NCI-H1694 treated with DMSO at 0.1 percent for 48 hours (cell line): ENCODE data around the gene RRP7A.
"Not testable (repeated sequence)": the region's sequence is repeated elsewhere in the genome, so short reads cannot be mapped to it uniquely, and the experiment has no call there.

ENCODE experiments used
- DNase-seq: peaks from one replicate; lab custom pipeline; 2025; lab: John Stamatoyannopoulos, UW

The RRP7A gene, protein sequence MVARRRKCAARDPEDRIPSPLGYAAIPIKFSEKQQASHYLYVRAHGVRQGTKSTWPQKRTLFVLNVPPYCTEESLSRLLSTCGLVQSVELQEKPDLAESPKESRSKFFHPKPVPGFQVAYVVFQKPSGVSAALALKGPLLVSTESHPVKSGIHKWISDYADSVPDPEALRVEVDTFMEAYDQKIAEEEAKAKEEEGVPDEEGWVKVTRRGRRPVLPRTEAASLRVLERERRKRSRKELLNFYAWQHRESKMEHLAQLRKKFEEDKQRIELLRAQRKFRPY

DNA sequence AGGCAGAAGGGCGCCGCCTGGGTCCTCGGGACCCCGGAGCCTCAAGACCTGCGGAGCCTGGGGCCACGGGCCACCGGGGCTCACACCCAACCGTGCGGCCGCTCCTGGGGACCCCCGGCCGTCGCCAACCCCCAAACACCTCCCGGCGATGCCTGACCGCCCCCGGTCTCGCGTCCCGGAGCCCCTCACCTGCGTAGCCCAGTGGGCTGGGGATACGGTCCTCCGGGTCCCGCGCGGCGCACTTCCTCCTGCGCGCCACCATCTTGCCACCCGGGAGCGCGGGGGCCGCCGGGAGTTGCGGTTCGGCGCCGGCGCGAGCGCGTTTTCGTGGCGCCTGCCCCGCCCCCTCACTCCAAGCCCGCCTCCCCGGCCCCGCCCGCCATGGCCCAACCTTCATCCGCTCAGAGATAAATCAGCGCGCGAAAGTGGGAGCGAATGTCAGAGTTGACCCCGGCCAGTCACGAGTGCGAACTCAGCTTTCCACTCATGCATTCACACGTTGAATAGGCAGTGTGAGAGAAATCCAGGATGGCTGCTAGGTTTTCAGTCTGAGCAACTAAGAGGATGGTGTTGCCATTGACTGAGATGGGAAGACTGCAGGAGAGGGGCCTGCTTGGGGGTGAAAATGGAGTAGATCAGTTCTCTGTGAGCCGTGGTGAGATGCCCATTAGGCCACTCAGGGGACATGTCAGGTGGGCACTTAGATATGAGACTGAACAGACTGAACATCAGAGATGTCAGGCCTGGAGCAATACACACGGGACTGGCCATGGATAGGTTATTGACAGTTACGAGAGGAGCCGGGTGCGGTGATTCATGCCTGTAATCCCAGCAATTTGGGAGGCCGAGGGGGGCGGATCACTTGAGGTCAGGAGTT is at the start of gene RRP7A:
TSS of gene RRP7A (minus strand) at position 272 of the 877 bp plus-strand sequence. CDS start at position 262, 10 bp downstream.
- peak; percentile 52 for DNase-seq

DNA sequence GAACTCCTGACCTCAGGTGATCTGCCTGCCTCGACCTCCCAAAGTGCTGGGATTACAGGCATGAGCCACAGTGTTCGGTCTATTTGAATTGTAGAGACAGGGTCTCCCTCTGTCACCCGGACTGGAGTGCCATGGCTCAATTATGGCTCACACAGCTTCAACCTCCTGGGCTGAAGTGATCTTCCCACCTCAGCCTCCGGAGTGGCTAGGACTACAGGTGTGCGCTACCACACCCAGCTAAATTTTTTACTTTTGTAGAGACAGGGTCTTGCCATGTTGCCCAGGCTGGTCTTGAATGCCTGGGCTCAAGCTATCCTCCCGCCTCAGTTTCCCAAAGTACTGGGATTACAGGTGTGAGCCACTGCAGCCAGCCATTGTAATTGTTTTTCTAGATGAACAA is 48.4 kb upstream of the RRP7A start:
- DNase-seq = not testable (repeated sequence)

DNA sequence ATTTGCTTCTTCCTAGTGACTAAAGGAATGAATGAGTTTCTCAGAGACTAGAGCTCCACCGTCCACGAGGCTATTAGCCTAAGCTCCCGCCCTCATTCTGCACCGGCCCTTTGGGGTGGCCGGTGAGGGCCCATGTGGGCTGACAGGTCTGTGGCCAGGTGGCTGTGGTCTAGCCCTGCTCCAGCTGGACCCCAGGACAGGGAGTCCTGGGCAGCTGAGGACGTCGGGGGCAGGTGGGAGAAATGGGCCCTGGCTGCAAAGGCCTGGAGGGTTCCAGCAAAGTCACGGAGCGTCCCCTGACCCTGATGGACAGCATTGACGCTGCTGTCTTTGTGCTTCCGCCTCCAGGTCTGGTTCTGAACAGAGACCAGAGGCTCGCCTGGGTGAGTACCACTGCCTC is 46.4 kb upstream of the RRP7A start:
- no peak for DNase-seq

DNA sequence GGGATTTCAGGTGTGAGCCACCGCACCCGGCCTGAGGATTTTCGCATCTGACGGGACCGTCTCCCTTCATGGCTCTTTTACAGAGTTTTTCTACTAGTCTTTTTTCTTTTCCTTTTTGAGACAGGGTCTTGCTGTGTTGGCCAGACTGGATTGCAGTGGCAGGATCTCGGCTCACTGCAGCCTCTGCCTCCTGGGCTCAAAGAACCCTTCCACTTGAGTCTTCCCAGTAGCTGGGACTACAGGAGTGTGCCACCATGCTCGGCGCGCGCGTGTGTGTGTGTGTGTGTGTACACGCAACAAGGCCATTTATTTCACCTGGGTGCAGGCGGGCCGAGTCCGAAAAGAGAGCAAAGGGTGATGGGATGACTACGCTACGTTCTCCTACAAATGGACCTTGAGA is 45.1 kb upstream of the RRP7A start:
- no peak for DNase-seq

DNA sequence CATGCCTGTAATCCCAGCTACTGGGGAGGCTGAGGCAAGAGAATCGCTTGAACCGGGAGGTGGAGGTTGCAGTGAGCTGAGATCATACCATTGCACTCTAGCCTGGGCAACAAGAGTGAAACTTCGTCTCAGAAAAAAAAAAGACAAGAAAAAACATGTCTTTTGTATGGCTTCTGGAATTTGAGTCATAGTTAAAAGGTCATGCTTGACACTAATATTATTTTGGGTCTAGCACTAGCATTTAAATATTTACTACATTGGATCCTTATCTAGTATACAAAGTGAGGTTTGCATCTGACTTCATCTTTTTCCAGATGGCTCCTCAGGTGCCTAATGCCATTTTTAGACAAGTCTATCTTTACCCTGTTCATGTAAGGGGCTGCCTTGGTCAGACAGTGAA is 44.3 kb upstream of the RRP7A start:
- not testable (repeated sequence) for DNase-seq

DNA sequence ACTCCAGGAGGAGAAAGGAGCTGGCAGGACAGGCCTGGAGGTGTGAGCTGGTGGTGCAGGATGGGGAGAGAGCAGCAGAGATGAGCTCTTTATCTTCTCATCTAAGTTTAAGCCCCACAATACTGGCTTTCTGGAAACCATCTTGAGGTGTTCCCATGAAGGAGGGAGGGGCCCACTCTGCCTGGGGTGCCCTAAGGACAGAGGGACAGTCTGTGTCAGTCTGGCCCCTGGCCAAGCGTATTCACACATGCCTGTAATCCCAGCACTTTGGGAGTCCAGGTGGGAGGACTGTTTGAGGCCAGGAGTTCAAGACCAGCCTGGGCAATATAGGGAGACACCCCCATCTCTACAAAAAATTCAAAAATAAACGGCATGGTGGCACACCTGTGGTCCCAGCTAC is 43.1 kb upstream of the RRP7A start:
- no peak for DNase-seq

DNA sequence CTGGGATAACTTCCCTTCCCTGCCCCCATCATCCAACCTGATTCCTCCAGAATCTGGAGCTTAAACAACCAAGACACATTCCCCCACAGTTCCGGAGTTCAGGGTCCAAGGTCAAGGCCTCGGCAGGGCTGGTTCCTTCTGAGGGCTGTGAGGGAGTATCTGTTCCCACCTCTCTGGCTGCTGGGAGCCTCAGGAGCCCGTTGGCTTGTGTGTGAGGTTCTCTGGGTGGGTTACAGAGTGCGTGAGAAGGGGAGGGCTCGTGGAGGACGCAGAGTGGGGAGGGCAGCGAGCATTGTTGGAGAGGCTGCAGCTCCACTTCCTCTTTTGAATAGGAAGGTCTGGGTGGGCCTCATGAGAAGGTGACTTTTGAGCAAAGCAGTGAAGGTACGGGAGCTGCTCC is 42.7 kb upstream of the RRP7A start:
- no peak for DNase-seq

DNA sequence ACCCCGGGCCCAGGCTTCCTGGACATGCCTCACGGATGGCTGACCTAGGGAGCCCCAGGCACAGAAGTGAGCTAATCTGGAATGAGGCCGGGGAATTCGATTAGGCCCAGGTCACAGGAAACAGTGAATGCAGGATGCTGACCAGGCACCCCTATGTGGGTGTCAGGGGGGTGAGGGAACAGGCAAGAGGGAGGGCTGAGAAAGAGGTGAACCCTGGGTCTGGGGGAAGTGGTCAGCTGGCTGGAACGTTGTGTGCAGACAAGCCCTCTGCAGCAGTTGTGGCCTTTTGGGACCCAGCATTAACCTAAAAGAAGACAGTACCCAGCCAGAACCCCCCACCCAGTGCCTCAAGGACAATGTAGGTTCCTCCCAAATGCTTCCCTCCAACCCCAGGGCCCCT is 42.3 kb upstream of the RRP7A start:
- DNase-seq = no peak

DNA sequence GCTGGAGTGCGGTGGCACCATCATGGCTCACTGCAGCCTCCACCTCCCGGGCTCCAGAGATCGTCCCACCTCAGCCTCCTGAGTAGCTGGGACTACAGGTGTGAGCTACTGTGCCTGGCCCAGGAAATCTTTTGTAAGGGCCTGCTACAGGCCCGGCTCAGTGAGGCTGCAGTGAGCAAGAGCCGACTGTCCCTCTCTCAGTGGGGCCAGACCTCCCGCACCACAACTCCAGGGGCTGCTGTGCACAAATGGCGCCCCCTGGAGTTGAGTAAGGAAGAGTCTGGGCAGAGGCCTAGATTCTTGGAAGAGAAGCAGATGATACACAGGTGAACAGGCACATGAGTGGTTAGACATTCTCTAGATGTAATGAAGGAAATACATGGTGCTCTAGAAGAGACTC is 41.2 kb upstream of the RRP7A start:
- no peak for DNase-seq

DNA sequence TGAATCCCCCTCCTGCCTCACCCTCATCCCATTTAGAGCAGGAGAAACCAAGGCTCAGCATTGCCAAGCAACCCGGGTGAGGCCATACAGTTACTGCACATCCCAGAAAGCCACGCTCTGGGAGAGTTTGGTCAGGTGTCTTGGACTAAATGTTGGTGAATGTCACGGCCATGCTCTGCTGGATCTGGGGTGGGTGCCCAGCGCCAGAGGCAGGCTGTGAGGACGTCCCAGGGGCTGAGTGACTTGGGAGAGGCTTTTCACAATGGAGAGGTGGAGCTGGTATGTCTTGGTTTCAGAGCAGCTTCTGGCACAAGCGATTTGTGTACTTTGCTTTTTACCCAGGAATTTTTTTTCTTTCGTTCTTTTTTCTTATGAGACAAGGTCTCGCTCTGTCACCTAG is 40.8 kb upstream of the RRP7A start:
- no peak for DNase-seq

DNA sequence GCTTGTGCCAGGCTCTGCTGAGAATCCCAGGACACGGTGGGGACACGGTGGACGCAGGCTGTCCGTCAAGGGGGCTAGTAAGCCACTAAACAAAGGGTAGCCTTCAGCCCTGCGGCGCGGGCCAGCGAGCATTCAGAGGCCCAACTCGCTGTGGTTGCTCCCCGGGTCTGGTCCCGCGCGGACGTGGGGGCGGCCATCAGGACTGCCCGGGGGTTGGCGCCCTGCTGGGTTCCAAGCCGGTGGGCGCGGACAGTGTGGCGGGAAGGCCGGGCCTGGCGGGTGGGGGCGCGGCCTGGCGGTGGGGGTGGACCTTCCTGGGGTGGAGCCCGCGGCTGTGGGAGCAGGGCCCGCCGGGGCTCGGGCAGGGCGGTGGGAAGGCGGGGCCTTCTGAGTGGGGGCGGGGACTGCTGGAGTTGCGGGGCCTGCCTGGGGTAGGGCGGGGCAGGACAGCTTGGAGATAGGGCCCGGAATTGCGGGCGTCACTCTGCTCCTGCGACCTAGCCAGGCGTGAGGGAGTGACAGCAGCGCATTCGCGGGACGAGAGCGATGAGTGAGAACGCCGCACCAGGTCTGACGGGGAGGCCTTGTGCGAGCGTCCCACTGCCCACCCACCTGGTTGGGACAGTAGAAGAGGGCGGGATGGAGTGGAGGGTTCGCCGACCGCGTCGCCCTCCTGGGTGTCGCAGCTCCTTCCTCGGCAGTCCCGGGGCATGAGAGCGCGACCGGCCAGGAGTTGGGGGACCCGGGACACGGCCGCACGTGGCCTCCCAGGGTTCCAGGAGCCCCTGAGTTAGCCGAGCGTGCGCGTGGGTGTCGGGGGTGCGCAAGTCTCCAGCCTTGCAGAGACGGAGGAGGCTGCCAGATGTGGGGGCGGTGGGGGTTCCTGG is 34.1 kb upstream of the RRP7A start, which contains the start of gene SERHL2:
TSS of gene SERHL2 (plus strand) at position 482 of the 887 bp plus-strand sequence. CDS start at position 547, 65 bp downstream.
- DNase-seq = peak; percentile 38

DNA sequence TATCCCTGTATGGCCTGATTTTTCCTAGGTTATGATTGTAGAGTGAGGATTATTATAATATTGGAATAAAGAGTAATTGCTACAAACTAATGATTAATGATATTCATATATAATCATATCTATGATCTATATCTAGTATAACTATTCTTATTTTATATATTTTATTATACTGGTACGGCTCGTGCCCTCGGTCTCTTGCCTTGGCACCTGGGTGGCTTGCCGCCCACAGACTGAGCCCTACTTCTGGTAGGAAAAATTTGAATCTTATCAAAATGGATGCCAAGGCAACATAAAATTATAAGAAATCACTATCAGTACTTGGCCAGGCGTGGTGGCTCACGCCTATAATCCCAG is 32.7 kb upstream of the RRP7A start:
- DNase-seq = not testable (repeated sequence)

DNA sequence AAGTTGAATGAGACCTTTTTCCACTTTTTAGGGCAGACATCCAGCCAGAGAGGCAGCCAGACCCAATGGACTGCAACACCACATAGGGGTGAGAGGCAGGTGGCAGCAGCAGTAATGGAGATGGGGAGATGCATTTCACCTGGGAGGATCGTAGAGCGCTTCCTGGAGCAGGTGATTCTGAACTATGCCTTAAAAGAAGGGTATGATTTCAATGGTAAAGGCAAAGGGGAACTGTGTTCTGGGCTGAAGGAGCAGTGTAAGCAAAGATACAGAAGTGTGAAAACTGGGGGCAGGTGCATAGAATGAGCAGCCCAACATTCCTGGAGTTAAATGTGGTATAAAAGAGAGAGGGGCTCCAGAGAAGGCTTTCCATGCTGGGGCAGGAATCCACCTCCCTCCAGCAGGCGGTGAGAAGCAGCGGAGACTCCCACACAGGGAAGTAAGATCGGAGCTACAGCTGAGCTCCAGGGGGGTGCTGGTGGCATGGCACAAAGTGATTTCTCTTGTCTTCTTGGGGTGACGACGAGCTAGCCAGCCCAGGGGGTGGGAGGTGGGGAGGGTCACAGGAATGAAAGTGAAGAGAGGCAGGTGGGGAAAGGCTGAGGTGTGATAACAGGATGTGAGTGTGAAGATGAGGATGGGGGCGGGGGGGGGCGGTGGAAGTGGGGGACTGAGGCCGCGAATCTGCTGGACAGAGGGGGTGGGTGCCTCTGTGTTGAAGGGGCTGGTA is 29.9 kb upstream of the RRP7A start:
- no peak for DNase-seq

DNA sequence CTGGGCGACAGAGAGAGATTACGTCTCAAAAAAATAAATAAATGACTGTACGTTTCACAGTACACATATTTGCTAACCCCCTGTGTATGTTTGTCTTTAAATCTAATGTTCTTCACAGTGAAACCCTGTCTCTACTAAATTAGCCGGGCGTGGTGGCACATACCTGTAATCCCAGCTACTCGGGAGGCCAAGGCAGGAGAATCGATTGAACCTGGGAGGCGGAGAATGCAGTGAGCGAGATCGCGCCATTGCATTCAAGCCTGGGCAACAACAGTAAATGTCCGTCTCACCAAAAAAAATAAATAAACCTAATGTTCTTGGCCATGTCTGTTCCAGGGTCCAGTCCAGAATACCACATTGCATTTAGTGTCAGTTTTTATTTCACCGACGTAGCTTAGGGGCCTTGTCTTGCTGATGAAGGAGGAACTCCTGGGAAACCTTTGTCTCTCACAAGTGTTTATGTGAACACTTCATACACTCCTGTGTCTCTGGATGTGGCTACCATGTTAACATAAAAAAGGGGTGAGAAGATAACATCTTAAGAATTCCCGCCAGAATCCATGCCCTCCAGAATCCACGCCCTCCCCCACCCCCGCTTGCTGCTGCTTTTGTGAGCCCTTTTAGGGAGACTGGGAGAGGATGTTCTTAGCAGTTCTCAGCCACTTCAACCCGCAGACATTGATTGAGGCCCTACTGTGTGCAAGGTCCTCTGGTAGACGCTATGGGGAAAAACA is 29.2 kb upstream of the RRP7A start:
- no peak for DNase-seq

DNA sequence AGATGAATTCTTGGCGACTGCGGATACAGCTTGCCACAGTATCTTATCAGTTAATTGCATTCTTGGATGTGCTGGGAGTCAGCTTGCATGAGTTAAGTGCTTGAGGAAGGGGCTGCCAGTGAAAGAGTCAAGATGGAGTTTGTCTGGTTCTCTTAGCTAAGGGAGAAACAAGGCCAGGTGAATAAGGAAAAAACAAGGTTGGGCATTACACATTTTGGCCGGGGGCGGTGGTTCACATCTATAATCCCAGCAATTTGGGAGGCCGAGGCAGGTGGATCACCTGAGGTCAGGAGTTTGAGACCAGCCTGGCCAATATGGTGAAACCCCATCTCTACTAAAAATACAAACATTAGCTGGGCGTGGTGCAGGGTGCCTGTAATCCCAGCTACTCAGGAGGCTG is 28.5 kb upstream of the RRP7A start:
- not testable (repeated sequence) for DNase-seq

DNA sequence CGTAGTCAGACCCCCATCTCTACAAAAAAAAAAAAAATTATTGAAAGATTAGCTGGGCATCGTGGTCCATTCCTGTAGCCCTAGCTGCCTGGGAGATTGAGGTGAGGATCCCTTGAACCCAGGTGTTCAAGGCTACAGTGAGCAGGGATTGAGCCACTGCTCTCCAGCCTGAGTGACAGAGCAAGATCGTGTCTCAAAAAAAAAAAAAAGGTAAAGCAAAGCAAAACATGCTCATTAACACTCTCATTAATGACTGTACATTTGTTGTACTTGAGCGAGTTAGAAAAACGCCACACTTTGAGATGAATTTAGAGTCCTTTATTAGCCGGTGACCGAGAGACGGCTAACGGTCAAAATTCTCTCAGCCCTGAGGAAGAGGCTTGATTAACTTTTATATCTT is 28.0 kb upstream of the RRP7A start:
- DNase-seq = no peak

DNA sequence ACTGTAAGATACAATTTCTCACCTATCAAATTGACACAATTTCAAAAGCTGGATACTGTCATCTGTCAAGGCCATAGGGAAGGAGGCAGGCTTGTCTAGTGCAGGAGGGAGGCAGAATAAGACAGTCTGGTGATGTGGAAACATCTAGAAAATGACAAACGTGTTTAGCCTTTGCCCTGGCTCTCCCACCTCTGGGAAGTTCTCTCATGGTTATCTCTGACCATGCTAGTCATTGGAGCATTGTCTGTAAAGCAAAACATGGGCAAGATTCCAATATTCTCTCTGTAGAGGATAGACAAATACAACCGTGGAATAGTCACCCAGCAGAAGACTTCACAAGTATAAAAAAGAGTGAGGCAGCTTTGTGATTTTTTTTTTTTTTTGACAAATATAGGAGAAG is 25.1 kb upstream of the RRP7A start:
- no peak for DNase-seq

DNA sequence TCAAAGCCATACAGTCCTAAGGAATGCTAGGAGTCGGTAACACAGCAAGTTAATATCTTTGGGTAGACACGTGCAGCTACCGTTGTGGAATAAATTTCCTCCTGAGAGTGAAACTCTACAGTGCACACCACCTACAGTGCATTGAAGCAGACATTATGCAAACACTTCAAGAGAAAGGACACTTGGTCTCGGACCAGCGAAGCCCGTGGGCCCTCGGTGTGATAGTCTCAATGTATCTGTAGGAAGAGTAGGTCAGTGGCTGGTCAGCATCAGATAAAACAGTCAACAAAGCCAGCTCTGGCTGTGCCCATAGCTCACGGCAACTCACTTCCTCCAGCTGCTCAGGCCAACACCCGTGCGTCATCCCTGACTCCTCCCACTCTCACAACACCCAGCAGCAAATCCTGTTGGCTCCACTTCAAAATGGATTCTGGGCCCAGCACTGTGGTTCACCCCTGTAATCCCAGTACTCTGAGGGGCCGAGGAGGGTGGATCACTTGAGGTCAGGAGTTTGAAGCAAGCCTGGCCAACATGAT is 19.7 kb upstream of the RRP7A start:
- not testable (repeated sequence) for DNase-seq

DNA sequence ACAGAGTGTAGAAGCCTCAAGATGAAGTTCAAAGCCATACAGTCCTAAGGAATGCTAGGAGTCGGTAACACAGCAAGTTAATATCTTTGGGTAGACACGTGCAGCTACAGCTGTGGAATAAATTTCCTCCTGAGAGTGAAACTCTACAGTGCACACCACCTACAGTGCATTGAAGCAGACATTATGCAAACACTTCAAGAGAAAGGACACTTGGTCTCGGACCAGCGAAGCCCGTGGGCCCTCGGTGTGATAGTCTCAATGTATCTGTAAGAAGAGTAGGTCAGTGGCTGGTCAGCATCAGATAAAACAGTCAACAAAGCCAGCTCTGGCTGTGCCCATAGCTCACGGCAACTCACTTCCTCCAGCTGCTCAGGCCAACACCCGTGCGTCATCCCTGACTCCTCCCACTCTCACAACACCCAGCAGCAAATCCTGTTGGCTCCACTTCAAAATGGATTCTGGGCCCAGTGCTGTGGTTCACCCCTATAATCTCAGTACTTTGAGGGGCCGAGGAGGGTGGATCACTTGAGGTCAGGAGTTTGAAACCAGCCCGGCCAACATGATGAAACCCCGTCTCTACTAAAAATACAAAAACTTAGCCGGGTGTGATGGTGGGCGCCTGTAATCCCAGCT is 17.7 kb upstream of the RRP7A start:
- not testable (repeated sequence) for DNase-seq

DNA sequence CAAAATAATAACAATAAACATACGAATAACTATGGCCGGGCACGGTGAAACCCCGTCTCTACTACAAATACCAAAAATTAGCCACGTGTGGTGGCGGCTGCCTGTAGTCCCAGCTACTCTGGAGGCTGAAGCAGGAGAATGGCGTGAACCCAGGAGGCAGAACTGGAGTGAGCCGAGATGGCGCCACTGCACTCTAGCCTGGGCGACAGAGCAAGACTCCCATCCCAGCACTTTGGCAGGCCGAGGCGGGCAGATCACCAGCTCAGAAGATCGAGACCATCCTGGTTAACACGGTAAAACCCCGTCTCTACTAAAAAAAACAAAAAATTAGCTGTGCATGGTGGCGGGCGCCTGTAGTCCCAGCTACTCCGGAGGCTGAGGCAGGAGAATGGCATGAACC is 17.0 kb upstream of the RRP7A start:
- DNase-seq = not testable (repeated sequence)
